HepG2 (cell line): ENCODE measurements around the gene CACNG4. TPM values are rescaled to one million over a fixed set of nuclear protein-coding genes. Genes with fewer than 3 reads are reported as not detected.

Experiments used
- ATF6 ChIP-seq: sonication (generic); formaldehyde crosslinking; conservative IDR thresholded peaks from 2 replicates; pipeline ENCODE4 v1.4.0; 2020; ENCODE audit warnings: missing genetic modification reagents
- E2F2 ChIP-seq: sonication (generic); formaldehyde crosslinking; IDR thresholded peaks from 2 replicates; pipeline ENCODE4 v1.4.0; 2020; ENCODE audit warnings: missing genetic modification reagents, borderline replicate concordance
- FOXA3 ChIP-seq: IDR thresholded peaks from 2 replicates; pipeline ENCODE4 v1.6.1; 2016; ENCODE audit warnings: missing genetic modification reagents, missing compliant biosample characterization
- FOXJ3 ChIP-seq: sonication (generic); formaldehyde crosslinking; IDR thresholded peaks from 2 replicates; pipeline ENCODE4 v1.4.0; 2020; ENCODE audit warnings: missing genetic modification reagents, mild to moderate bottlenecking, borderline replicate concordance
- GLI4 ChIP-seq: sonication (generic); formaldehyde crosslinking; IDR thresholded peaks from 2 replicates; pipeline ENCODE4 v1.5.1; 2020; ENCODE audit warnings: missing genetic modification reagents, mild to moderate bottlenecking, moderate library complexity, borderline replicate concordance
- HIC2 ChIP-seq: sonication (generic); formaldehyde crosslinking; IDR thresholded peaks from 2 replicates; pipeline ENCODE4 v1.9.0; 2022; ENCODE audit warnings: low read depth, missing genetic modification reagents
- HOXA3 ChIP-seq: sonication (generic); formaldehyde crosslinking; IDR thresholded peaks from 2 replicates; pipeline ENCODE4 v1.5.0; 2020; ENCODE audit warnings: missing genetic modification reagents
- MTERF4 ChIP-seq: sonication (generic); formaldehyde crosslinking; IDR thresholded peaks from 2 replicates; pipeline ENCODE4 v1.8.0; 2023; ENCODE audit warnings: mild to moderate bottlenecking, missing genetic modification reagents
- RARA ChIP-seq: IDR thresholded peaks from 2 replicates; pipeline ENCODE4 v1.6.1; 2016; ENCODE audit warnings: missing genetic modification reagents, missing compliant biosample characterization
- YY1 ChIP-seq: IDR thresholded peaks from 2 replicates; pipeline ENCODE4 v1.6.1; 2011; ENCODE audit warnings: low read length, low read depth, moderate library complexity, mild to moderate bottlenecking; ENCODE audit not compliant: insufficient read depth, insufficient replicate concordance
- ZMYM2 ChIP-seq: sonication (generic); formaldehyde crosslinking; IDR thresholded peaks from 2 replicates; pipeline ENCODE4 v1.8.0; 2022; ENCODE audit warnings: mild to moderate bottlenecking, missing genetic modification reagents
- ZNF777 ChIP-seq: sonication (generic); formaldehyde crosslinking; IDR thresholded peaks from 2 replicates; pipeline ENCODE4 v1.4.0; 2020; ENCODE audit warnings: missing genetic modification reagents
- polyA plus RNA-seq, 8 experiments: library from polyadenylated mRNA; depleted of rRNA in 3 of 8; stranded (reverse) in 7 of 8; unstranded in 1 of 8; fragments of >200 nt; fragmentation: Illumina TruSeq in 4 of 8; extraction: Trizol in 4 of 8; gene quantifications; 2 replicates each; pipeline versions ENCODE4 v1.2.1 to v1.2.3, GENCODE V29; 2011 to 2016; ENCODE audit warnings: low read depth in 4 of 8, missing spikeins in 1 of 8, mixed read lengths in 1 of 8; ENCODE audit not compliant: insufficient read depth in 1 of 8
- total RNA-seq, 5 experiments: library from RNA; depleted of rRNA; stranded (reverse); fragments of >200 nt; fragmentation: Illumina TruSeq; extraction: Trizol; gene quantifications; 2 replicates each; pipeline ENCODE4 v1.2.3, GENCODE V29; 2016; ENCODE audit warnings: low read depth in 1 of 5
- TF ChIP-seq, protein P1 (sequence below): IDR thresholded peaks from 2 replicates; pipeline ENCODE4 v1.6.1; 2016; ENCODE audit warnings: low read depth, missing genetic modification reagents, missing compliant biosample characterization

The CACNG4 gene
- total and polyA plus RNA-seq, 2 of the 13 experiments (the other 11 are each of a cell fraction or from before 2014, with no cell fraction given), result 0.09 TPM

DNA sequence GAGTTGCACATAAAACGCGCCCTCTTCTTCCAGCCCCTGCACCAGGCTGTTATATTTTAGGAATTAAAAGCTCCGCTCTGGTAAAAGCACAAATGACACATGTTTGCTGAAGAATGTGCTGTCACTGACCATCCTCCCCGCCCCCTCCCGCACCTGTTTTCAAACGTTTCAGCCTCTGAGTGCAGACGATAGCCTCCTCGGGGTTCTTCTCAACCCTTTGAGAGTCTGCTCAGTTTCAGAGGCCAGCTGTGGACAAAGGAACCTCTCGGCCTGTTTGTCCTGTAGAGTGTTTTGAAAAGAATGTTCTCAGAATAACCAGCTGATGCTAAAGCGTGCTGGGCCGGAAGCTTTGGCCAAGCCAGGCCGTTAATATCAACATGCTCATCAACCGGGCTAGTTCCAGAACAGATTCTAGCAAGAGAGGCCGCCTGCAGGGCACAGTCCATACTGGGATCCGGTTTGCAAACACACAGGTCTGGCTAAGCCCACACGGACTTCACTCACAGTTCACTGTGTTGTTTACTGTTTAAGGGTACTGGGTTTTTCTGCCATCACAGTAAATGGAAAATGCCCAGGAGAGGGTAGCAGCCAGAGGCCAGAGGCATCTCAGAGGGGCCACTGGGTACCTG lies 6.4 kb upstream of the CACNG4 start (continued):
- TF ChIP-seq, protein P1, sequence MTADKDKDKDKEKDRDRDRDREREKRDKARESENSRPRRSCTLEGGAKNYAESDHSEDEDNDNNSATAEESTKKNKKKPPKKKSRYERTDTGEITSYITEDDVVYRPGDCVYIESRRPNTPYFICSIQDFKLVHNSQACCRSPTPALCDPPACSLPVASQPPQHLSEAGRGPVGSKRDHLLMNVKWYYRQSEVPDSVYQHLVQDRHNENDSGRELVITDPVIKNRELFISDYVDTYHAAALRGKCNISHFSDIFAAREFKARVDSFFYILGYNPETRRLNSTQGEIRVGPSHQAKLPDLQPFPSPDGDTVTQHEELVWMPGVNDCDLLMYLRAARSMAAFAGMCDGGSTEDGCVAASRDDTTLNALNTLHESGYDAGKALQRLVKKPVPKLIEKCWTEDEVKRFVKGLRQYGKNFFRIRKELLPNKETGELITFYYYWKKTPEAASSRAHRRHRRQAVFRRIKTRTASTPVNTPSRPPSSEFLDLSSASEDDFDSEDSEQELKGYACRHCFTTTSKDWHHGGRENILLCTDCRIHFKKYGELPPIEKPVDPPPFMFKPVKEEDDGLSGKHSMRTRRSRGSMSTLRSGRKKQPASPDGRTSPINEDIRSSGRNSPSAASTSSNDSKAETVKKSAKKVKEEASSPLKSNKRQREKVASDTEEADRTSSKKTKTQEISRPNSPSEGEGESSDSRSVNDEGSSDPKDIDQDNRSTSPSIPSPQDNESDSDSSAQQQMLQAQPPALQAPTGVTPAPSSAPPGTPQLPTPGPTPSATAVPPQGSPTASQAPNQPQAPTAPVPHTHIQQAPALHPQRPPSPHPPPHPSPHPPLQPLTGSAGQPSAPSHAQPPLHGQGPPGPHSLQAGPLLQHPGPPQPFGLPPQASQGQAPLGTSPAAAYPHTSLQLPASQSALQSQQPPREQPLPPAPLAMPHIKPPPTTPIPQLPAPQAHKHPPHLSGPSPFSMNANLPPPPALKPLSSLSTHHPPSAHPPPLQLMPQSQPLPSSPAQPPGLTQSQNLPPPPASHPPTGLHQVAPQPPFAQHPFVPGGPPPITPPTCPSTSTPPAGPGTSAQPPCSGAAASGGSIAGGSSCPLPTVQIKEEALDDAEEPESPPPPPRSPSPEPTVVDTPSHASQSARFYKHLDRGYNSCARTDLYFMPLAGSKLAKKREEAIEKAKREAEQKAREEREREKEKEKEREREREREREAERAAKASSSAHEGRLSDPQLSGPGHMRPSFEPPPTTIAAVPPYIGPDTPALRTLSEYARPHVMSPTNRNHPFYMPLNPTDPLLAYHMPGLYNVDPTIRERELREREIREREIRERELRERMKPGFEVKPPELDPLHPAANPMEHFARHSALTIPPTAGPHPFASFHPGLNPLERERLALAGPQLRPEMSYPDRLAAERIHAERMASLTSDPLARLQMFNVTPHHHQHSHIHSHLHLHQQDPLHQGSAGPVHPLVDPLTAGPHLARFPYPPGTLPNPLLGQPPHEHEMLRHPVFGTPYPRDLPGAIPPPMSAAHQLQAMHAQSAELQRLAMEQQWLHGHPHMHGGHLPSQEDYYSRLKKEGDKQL (CRISPR knock-in tag), result 0 out of 2 replicates have a peak, but pooled peaks have one; percentile 30
- TF ChIP-seq HIC2 (CRISPR knock-in tag) (peak; percentile 93; the same call in 1 of the 2 replicates), YY1 (peak; percentile 43), ATF6 (CRISPR knock-in tag) (no peak), MTERF4 (CRISPR knock-in tag) (0 out of 2 replicates have a peak, but pooled peaks have one; percentile 20), E2F2 (CRISPR knock-in tag) (no peak), ZNF777 (CRISPR knock-in tag) (no peak), RARA (CRISPR knock-in tag) (peak; percentile 19; the same call in 1 of the 2 replicates), ZMYM2 (CRISPR knock-in tag) (peak; percentile 63; the same call in 1 of the 2 replicates), FOXA3 (CRISPR knock-in tag) (peak; percentile 77), HOXA3 (peak; percentile 21; the same call in 1 of the 2 replicates), GLI4 (CRISPR knock-in tag) (0 out of 2 replicates have a peak, but pooled peaks have one; percentile 30), FOXJ3 (CRISPR knock-in tag) (peak; percentile 60; the same call in 1 of the 2 replicates)
